Femur (tissue), 1 donor: Measurements from ENCODE around the gene METTL13.

ENCODE experiments used
- DNase-seq: peaks from one replicate; pipeline ENCODE4 v3.0.0-alpha.2; 2017

Gene METTL13

DNA sequence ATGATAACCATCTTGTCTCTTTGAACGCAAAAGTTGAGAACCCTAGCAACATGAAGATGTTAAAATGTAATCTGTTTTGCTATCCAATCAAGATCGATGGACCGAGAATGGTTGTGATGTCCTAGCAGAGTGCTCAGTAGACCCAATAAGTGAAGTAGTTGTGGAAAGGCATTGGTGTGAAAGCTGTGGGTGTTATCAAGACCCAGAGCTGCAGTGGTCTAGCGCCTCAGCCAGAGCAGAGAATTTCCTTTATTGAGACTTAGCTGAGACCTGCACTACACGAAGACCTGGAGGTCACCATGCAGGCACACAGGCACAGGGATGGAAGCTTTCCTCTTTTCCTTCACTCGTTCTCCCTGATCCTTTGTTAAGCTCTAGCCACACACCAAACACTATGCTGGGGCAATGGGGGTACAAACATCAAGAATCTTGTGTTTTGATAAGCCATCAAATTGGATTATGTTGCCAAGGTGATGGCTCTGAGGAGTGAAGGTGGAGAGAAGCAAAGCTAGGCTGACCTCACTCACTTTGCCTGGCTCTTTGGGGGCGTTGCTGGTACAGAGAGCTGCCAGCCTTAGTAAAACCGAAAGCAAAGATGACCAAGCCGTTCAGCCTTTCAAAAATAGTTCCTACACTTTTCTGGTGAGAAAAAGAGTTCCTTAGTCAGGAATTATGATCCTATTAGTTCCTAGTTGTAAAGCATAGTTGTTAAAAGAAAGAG is 24.1 kb downstream of the METTL13 start:
- no peak for DNase-seq

DNA sequence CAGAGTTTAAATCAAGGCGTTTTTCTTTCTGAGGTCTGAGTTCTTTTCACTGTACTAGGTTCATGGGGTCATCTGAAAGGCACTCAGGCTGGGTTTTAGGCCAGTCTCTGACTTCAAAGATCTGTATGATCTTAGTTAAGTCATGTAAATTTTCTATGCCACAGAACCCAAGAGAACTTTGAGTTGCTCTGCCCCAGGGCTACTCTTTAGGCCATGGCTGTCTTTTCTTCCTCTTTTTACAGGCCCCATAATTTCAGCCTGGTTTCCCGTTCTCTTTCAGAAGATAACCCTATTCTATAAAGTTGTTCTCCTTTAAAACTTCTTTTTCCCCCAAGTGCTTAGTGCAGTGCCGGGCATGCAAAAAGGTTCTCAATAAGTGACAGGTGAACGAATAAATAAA is 26.1 kb downstream of the METTL13 start:
- DNase-seq = no peak

DNA sequence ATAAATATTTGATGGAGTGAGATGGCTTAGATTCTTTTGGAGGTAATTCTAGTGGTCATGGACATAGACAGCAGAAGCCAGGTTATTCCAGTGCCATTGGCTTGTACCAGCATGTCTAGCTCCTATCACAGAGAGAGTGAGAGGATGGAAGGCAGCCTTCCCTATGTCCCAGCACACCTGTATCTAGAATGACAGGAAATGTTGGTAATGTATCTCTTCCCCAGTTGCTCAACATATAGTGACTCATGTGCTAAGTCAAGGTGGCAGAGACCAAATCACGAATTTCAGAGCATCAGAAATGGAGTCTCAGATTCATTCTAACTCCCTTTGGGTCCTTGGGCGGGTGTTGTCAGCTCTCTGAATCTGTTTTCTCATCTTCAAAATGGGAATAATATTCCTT is 28.4 kb downstream of the METTL13 start:
- DNase-seq = no peak

DNA sequence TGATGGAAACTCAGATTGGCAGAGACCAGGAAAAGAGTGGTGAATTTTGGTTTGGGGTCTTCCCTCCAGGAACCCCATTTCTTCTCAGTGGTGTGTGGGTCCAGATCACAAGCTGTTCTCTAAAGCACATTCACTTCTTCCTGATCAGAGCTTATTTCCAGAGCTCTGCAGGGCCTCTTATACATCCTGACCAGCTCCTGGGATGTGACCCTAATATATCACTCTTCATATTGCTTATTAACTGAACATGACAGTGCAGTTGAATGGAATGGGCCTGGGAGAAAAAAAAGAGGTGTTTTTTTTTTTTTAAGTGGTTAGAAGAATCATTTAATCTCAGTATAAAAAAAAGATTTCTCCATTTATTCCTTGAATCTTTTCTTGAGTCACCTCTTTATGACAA is 30.2 kb downstream of the METTL13 start:
- DNase-seq = no peak

DNA sequence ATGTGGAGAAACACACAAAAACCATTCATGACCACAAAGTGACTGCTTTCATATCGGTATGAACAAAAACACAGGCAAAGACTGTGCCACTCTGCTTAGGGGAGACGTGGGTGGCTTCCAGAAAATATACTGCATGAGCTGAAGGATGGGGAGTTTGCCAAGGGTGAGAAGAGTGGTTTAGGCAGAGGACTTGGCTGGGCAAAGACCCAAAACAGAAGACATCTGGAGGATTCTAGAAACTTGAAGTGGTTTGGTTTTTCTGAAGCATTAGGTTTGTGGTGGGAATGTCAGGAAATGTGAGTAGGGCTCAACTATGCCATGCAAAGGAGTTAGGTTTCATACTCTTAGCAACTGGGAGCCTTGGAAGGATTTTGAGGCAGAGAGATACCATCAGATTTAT is 33.2 kb downstream of the METTL13 start:
- DNase-seq = peak; percentile 57

DNA sequence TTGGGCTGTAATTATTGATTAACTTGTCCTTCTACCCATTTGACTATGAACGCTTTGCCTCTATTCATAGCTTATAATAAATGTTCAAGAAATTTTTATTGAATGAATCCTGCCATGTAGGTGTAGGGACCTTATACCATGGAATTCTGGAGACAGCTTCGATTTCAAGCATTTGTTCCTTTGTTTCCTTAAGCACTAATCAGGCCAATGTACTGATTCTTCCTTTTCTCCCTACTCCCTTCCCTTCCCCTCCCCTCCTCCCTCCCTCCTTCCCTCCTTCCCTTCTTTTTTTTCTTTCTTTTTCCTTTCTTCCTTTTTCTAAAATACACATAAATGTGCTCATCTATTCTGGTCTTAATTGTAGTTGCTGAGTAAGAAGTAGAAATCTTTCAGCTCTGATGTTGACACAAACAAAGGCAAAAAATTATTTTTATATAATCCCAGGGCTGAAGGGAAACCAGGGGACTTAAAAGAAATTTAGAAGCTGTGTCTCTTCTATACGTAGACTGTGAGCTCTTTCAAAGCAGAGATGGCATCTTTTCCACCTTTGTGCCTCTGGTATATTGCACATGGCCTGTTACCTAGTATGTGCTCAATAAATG is 34.9 kb downstream of the METTL13 start:
- DNase-seq = no peak

DNA sequence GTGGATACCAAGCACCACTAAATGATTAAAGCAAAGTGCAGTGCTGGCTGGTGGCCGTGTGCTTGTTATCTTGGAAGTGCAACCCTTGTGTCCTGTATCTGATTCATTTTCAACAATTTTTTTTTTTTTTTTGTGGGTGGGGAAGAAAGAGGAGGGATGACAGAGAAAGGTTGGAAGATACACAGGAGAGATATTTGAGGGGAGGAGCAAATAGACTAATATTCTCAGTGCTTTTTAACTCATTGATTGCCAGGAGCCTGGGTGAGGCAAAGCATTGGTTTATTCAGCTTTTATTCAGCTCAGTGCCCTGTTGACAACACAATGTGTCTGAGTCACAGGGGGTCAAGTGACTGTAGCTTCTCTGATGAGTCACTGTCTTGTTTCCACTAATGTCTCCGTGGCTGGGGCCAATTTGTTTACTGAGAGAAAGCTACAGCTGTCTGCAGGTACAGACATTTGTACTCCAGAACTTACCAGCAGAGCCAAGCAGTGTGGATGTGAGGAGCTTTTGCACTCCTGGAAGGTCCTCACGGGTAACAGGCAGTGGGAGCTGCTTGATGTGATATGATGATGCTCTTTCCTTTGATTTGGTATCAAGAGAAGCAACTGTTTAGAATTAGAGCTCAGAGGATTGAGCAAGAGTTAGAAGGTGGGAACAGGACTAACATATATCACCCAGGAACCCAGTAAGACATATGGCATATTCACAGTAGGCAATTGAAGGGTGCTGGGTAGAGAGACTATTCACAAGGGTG is 36.2 kb downstream of the METTL13 start:
- DNase-seq = no peak

DNA sequence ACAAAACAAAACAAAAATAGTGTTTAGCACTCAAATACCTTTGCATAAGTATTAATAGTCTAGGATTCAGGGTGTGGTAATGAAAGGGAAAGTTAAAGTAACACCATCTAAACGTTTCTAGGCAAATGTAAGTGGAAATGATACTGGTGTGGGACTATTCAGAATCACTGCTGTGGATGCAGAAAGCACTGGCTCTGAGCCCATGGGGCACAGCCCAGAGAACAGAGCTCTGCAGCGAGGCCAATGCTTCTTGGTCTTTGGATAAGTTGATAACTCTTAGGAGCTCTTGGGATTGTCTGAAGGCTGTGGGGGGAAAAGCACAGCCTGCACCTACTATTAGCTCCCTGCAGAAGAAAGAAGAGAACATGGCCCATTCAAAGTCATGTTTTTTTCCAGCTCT is 38.5 kb downstream of the METTL13 start:
- DNase-seq = no peak

DNA sequence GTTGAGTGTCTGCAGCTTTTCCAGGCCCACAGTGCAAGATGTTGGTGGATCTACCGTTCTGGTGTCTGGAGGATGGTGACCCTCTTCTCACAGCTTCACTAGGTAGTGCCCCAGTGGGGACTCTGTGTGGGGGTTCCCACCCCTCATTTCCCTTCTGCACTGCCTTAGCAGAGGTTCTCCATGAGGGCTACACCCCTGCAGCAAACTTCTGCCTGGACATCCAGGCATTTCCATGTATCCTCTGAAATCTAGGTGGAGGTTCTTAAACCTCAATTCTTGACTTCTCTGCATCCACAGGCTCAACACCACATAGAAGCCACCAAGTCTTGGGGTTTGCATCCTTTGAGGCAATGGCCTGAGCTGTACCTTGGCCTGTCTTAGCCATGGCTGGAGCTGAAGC is 45.5 kb downstream of the METTL13 start:
- no peak for DNase-seq

DNA sequence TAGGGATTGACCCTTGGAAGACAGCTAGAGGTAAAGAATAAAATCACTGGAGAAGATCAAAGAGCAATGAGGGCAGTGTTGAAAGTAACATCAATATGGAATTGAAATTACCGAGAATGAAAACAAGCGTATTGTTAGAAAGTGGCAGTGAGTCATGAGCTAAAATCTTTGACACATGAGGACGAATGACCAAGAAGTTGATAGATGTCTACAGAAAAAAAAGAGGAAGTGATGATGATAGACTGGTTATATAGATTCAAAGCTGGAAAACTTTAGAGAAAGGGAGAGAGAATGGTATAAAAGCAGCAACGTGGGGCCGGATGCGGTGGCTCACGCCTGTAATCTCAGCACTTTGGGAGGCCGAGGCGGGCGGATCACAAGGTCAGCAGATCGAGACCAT is 47.3 kb downstream of the METTL13 start:
- no peak for DNase-seq

DNA sequence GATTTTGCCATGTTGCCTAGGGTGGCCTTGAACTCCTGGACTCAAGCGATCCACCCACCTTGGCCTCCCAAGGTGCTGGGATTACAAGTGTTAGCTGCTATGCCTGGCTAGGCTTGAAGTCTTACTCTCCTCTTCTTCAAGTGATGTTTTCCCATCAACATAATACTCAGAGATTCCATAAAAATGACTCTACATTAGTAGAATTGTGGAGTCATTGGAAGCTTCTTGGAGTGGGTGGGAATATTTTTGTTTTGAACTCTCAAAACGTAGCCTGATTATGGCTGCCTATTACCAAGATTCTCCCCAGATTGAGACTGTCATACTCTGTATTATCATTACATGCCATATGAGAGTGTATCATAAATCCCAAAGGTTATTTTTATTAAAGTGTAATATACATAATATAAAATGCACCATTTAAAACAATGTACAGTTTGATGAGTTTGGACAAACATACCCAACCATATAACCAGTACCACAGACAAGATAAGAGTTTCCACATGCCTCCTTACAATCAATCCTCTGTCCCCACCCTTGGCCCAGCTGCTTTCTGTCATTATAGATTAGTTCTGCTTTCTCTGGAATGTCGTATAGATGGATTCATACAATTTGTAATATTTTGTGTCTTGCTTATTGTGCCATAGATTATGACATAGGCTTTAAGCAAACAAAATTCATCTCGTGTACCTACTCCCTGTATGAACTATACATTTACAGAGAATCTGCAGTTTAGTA is 51.8 kb downstream of the METTL13 start:
- DNase-seq = no peak

DNA sequence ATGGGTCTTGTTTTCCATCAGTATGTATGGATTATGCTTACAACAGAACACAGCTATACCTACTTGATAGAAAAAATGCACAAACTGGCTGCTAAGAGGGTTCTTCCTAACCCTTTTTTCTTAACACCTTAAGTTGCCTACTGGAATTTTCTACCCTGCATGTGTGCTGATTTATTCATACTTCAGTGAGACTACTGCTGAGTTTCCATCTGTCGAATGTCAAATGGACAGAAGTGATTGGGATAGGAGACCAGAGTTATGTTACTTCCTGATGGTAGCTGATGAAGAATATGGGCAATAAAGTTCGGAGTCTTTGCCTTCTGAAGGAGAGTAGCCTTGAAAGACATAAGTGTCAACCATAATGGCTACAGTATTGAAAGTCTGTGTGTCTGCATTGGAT is 53.4 kb downstream of the METTL13 start:
- DNase-seq = no peak

DNA sequence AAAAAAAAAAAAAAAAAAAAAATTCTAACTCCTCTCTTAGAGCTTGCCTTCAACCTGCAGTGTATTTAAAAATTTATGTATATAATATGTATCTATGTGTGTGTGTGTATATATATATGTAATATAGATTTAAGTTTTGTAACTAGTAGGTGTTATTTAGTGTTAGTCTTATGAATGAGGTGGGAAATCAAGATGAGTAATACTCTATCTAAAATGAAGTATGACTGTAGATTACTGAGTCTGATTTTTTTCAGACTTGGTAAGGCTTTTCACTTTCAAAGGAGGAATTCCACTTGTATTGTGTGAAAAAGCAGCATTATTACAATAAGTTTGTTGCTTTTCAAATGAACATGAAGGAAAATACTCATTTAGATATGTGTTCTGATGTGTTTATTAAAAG is 54.4 kb downstream of the METTL13 start:
- DNase-seq = no peak

DNA sequence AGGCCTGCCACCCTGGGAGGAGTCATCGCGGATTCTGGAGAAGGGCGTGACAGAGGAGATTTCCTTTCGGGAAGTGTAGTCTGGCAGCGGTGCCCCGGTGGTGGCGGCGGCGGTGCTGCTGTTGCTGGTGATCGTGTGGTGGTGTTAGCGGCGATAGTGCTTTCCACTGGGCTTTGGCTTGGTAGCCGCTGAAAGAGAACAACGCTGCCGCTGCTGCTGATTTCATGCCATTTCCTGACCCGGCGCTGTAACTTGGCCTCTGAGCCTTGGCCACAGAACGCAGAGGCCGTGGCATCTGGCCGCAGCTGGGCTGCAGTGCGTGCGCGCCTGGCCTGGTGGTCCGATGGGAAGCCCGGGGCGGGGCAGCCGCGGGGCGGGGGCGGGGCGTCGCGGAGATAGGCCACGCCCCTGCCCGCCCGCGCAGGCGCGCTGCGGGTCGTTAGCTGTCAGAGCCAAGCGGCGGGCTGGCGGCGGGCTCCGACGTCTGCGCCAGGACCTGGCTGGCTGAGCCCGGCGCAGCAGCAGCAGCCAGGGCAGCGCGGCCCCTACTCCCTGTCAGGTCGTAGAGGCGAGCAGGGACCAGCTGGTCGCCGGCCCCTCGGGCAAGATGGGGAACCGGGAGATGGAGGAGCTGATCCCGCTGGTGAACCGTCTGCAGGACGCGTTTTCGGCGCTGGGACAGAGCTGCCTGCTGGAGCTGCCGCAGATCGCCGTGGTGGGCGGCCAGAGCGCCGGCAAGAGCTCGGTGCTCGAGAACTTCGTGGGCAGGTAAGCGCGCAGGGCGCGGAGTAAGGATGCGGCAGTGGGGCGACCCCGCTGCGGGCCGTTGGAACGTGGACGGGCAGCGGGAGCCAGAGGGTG is 59.8 kb downstream of the METTL13 start, which contains the start of gene DNM3:
DNM3 (plus strand) TSS at position 449 of the 861 bp plus-strand sequence; CDS start at position 608, 159 bp downstream.
- peak; percentile 92 for DNase-seq

DNA sequence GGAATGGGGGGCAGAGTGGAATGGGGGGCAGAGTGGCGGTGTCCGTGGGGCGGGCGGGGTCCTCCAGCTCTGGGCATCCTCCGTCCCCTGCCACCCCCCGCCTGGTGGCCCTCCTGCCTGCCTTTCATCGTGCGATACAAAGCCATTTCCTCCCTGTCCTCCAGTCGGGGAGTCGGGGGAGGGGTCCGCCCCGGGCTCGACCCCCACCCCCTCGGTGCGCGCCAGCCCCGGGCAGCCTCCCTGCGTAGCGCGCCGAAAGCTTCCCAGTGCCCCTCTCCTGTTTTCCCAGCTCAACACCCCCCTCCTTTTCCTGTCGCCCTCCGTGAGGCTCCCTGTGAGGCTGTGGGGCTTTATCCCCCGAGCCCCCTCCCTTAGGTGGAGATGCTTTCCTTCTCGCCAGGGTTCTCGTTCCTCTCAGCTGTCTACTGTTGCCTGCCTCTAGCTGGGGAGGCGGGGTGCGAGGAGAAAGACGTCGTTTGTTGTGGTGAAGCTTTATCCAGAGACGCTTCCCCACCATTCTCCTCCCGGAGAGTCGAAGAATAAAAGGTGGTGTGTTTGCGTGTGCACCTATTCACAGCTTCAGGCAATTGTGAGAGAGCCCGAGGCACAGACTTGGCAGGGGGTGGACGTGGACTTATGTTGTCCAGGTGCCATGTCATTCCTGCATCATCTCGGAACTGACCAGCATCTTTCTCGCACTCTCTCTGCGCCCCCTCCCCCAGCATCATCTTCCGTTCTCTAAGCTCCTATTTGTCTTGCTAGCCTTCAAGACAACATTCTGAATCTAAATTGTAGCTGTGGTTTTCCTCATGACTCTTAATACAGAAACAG is 60.7 kb downstream of the METTL13 start:
- peak; percentile 24 for DNase-seq

DNA sequence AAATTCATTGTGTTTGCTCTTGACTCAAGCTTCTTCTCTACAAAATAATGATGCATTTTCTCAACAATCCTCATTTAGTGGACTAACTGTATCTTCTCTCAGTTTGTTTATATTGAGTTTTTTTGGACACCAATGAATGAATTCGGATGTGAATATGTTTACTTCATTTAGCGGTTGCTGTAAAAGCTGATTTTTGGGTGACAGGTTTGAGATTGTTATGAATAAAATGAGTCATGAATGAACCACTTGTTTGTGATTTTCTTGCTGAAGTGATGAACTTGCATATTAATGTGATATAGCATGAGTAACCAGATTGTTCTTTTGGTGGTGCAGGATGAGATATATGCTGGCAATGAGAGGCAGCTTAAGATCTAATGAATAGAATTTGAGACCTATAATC is 62.9 kb downstream of the METTL13 start:
- no peak for DNase-seq

DNA sequence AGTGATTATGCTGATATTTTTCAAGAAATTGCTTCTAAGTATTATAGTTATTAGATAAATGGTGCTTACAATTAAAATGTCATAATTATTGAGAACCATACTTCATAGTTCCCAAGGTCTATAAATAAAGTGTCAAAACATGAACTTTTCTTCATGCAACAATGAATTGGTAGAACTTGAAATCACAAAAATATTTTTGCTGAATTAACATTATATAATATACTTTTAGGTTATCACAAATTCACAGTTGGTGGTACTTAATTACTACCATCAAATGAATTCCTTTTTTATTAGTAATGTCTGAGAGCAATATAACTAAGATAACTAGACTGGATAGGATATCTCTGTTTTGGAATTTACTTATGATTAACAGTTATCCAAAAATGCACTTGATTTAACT is 64.5 kb downstream of the METTL13 start:
- no peak for DNase-seq
